Common myeloid progenitor, CD34-positive (primary cell): ENCODE measurements around the gene OR51B2.
"Not testable (repeated sequence)": the region's sequence is repeated elsewhere in the genome, so short reads cannot be mapped to it uniquely, and the experiment has no call there.

Source experiments
- CTCF ChIA-PET: fragments of 350-600 bp; sonication (Branson Sonifier 250); formaldehyde crosslinking; loops from one replicate; lab custom pipeline; 2021; ENCODE audit warnings: antibody characterized with exemption; lab: Charles Lee
- POLR2A ChIA-PET: fragments of 350-600 bp; sonication (Branson Sonifier 250); formaldehyde crosslinking; loops from one replicate; lab custom pipeline; 2021; ENCODE audit warnings: antibody characterized with exemption; lab: Charles Lee
- DNase-seq, 3 donors: peaks; one replicate each; pipeline versions ENCODE4 v3.0.0 to v3.0.0-alpha.2; 2013
- H3K27ac ChIP-seq, 2 experiments: 1 replicate in 1 of 2; 2 replicates in 1 of 2; pipeline ENCODE4 v1.7.0; 2013; ENCODE audit warnings: inconsistent platforms in 2 of 2, low read length in 2 of 2, mild to moderate bottlenecking in 2 of 2, low read depth in 1 of 2, moderate library complexity in 1 of 2; ENCODE audit not compliant: severe bottlenecking in 2 of 2, insufficient read depth in 1 of 2, poor library complexity in 1 of 2
- H3K27me3 ChIP-seq, 5 experiments: replicated peaks in 2 of 5; 1 replicate in 3 of 5; 2 replicates in 2 of 5; pipeline versions ENCODE4 v1.6.1 to v1.7.0; 2013; ENCODE audit warnings: low read length in 4 of 5, mild to moderate bottlenecking in 2 of 5, moderate library complexity in 2 of 5, inconsistent platforms in 1 of 5; ENCODE audit not compliant: insufficient read depth in 5 of 5, control insufficient read depth in 4 of 5
- H3K36me3 ChIP-seq, 4 experiments: 1 replicate in 2 of 4; 2 replicates in 2 of 4; pipeline versions ENCODE4 v1.6.1 to v1.7.0; 2013; ENCODE audit warnings: low read length in 3 of 4, control low read depth in 1 of 4, mild to moderate bottlenecking in 1 of 4; ENCODE audit not compliant: control insufficient read depth in 4 of 4, insufficient read depth in 4 of 4
- H3K4me1 ChIP-seq, 4 experiments: 1 replicate in 3 of 4; 2 replicates in 1 of 4; pipeline versions ENCODE4 v1.6.1 to v1.7.1; 2013; ENCODE audit warnings: low read length in 3 of 4, mild to moderate bottlenecking in 3 of 4, control low read depth in 1 of 4, inconsistent platforms in 1 of 4, moderate library complexity in 1 of 4; ENCODE audit not compliant: control insufficient read depth in 4 of 4, insufficient read depth in 4 of 4; ENCODE audit errors: control extremely low read depth in 1 of 4
- H3K4me3 ChIP-seq, 7 experiments: 1 replicate in 4 of 7; 2 replicates in 3 of 7; pipeline versions ENCODE4 v1.5.1 to v1.7.0; 2013; ENCODE audit warnings: mild to moderate bottlenecking in 7 of 7, low read length in 6 of 7, moderate library complexity in 6 of 7, inconsistent platforms in 2 of 7, low read depth in 2 of 7, control low read depth in 1 of 7; ENCODE audit not compliant: insufficient read depth in 4 of 7, control insufficient read depth in 1 of 7; ENCODE audit errors: extremely low read depth in 1 of 7
- H3K9me3 ChIP-seq, 5 experiments: 1 replicate in 4 of 5; 2 replicates in 1 of 5; pipeline versions ENCODE4 v1.6.1 to v1.7.1; 2013; ENCODE audit warnings: low read length in 4 of 5, mild to moderate bottlenecking in 2 of 5, inconsistent platforms in 1 of 5, low read depth in 1 of 5, moderate library complexity in 1 of 5; ENCODE audit not compliant: control insufficient read depth in 4 of 5, insufficient read depth in 2 of 5; ENCODE audit errors: control extremely low read depth in 1 of 5
- WGBS: methylation state at CpG from one replicate; pipeline ENCODE4 v1.1.5; 2013; ENCODE audit not compliant: insufficient coverage; 5-methylcytosine and 5-hydroxymethylcytosine counted together

OR51B2 gene

DNA sequence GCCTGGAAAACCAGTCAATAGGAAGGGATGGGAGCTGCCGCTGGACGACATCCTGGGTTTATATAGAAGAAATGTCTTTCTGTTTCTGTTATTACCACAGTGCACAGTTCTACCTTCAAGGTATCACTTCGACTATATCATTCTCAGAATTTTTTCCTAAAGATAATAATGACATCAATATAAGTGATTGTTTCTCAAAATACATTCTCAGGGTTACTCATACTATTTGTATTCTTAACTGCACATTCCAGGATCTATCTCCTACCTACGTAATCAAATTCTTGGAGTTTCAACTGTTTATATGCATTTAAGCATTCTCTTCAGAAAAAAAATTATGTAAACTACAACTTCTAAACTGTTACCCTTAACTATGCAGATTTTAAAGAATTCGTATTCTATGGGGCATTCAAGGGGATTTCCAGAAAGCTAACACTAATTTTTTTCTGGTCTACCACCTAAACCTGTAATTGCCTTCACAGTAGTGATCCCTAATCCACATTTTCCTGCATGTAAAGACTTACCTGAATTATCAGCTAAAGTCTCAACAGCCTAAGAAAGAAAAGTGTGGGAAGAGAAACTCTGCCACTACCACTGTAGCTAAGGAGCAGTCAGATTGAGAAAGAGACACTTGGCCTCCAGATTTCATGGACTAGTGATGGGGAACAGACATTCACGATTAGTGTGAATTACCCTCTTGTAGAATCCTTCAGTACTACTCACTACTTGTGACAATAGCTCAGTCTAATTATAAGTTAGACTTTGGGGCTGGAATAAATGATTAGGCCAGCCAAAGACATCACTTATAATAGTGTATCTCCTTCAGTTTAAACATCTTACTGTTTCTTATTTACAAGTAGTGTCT, 19.6 kb upstream of the OR51B2 start, which contains the start of gene OR51B5:
OR51B5 (minus strand) TSS at position 51 of the 862 bp plus-strand sequence; CDS start at position 51, 0 bp downstream.
- POLR2A ChIA-PET: no interaction called here
- H3K27me3 ChIP-seq: peaks cover 0 to 2% (median 0%) of the 10 kb centered on the region in 5 experiments
- H3K27ac ChIP-seq: no peak within 1 kb of the TSS
- no peak within 1 kb of the TSS for H3K4me3 ChIP-seq
- CTCF ChIA-PET: no interaction called here
- H3K9me3 ChIP-seq: no peaks in the 10 kb centered on the region
- no peaks in the 10 kb centered on the region for H3K36me3 ChIP-seq
- no peak for DNase-seq
- 71% methylated on average over 4 of the region's 6 CpGs for WGBS
- H3K4me1 ChIP-seq: no peaks in the 10 kb centered on the region

DNA sequence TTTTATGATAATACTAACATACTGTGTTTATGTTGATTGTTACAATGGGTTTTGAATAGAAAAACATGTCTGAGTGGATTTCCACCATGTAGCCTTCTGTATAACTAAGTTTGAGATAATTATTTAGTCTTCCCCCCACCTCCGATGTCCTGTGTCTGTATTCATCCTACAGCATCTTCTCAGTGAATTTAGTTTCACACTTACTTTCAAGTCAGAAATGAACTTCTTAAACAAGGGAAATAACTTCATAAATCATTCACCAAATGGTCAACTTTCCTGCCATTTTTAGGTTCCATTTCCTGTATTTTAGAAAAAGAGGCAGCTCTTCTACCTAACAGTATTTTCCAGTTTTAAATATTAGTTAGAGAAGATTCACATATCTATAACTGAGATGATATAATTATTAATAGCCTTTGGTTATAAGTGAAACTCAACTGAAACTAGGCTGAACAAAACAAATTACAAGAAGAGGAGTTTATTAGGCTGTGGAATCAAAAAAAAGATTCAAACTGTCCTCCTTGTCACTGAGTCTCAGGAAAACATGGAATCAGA, 15.8 kb upstream of the OR51B2 start:
- Histone ChIP-seq H3K27me3 (no peaks in the 10 kb centered on the region), H3K27ac (no peak overlapping the region), H3K4me1 (peaks cover 0 to 3% (median 0%) of the 10 kb centered on the region in 4 experiments), H3K36me3 (no peaks in the 10 kb centered on the region), H3K9me3 (no peaks in the 10 kb centered on the region), H3K4me3 (no peak overlapping the region)
- WGBS: no CpG with 5 or more reads among the region's 1 CpG
- POLR2A ChIA-PET: no interaction called here
- CTCF ChIA-PET: no interaction called here
- DNase-seq: no peak

DNA sequence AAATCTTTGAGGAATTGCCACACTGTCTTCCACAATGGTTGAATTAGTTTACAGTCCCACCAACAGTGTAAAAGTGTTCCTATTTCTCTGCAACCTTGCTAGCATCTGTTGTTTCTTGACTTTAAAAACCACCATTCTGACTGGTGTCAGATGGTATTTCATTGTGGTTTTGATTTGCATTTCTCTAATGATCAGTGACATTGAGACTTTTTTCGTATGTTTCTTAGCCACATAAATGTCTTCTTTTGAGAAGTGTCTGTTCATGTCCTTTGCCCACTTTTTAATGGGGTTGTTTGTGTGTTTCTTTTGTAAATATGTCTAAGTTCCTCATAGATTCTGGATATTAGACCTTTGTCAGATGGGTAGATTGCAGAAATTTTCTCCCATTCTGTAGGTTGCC, 13.2 kb upstream of the OR51B2 start:
- H3K36me3 ChIP-seq, H3K27me3 ChIP-seq, CTCF ChIA-PET, H3K9me3 ChIP-seq, DNase-seq, H3K27ac ChIP-seq, H3K4me3 ChIP-seq, H3K4me1 ChIP-seq, POLR2A ChIA-PET: not testable (repeated sequence)
- no CpG with 5 or more reads among the region's 1 CpG for WGBS

DNA sequence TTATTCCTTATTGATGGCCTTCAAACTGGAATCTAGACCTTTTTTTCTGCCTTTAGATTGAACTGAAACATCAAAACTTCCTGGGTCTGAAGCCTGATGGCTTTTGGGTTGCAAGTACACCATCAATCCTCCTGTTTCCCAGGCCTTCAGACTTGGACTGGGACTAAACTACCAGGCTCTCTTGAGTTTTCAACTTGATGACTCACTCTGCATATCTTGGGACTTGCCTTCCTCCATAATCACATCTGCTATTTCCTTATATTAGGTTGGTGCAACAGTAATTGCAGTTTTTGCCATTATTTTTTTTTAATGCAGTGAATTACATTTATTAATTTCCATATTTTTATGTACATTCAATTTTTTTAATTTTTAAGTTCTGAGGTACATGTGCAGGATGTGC, 12.2 kb upstream of the OR51B2 start:
- no peak overlapping the region for H3K27ac ChIP-seq
- H3K36me3 ChIP-seq: no peaks in the 10 kb centered on the region
- no peaks in the 10 kb centered on the region for H3K9me3 ChIP-seq
- DNase-seq: no peak
- CTCF ChIA-PET: no interaction called here
- no peaks in the 10 kb centered on the region for H3K27me3 ChIP-seq
- H3K4me1 ChIP-seq: peaks cover 0 to 3% (median 0%) of the 10 kb centered on the region in 4 experiments
- no peak overlapping the region for H3K4me3 ChIP-seq
- POLR2A ChIA-PET: no interaction called here

- Histone ChIP-seq H3K36me3 (no peaks in the 10 kb centered on the region), H3K4me3 (no peak overlapping the region), H3K4me1 (peaks cover 0 to 3% (median 0%) of the 10 kb centered on the region in 4 experiments), H3K27me3 (no peaks in the 10 kb centered on the region), H3K9me3 (no peaks in the 10 kb centered on the region), H3K27ac (no peak overlapping the region)
- ChIA-PET CTCF (no interaction called here), POLR2A (no interaction called here)
- no peak for DNase-seq
- no CpG with 5 or more reads among the region's 1 CpG for WGBS
Observed at GRCh38 chr11:5335170-5335569, 11.1 kb upstream of the OR51B2 start.

- POLR2A ChIA-PET: no interaction called here
- 100% methylated on average over 2 of the region's 5 CpGs for WGBS
- no peaks in the 10 kb centered on the region for H3K4me1 ChIP-seq
- DNase-seq: no peak
- no peaks in the 10 kb centered on the region for H3K9me3 ChIP-seq
- H3K4me3 ChIP-seq: no peak overlapping the region
- H3K36me3 ChIP-seq: no peaks in the 10 kb centered on the region
- CTCF ChIA-PET: no interaction called here
- H3K27ac ChIP-seq: no peak overlapping the region
- no peaks in the 10 kb centered on the region for H3K27me3 ChIP-seq
Observed at GRCh38 chr11:5317292-5317691, 6.8 kb downstream of the OR51B2 start.

- WGBS: no CpG with 5 or more reads among the region's 3 CpGs
- H3K36me3 ChIP-seq, DNase-seq, H3K9me3 ChIP-seq, H3K4me3 ChIP-seq, H3K27me3 ChIP-seq, POLR2A ChIA-PET, H3K4me1 ChIP-seq, CTCF ChIA-PET, H3K27ac ChIP-seq: not testable (repeated sequence)
Observed at GRCh38 chr11:5313326-5314023, 10.6 kb downstream of the OR51B2 start.
